Brain microvascular endothelial cell (primary cell): ENCODE data around the gene PRCD.
A peak's percentile ranks its signal among the peaks of the same experiment; 100 is the strongest.
"Not testable (repeated sequence)": the region's sequence is repeated elsewhere in the genome, so short reads cannot be mapped to it uniquely, and the experiment has no call there.

ENCODE experiments used
- DNase-seq: peaks from one replicate; pipeline ENCODE4 v3.0.0-alpha.2; 2020
- H3K27ac ChIP-seq: fragments of 250-450 bp; sonication (Bioruptor Pico); 2 replicates; pipeline ENCODE4 v1.5.1; 2020; ENCODE audit warnings: mild to moderate bottlenecking, moderate library complexity
- H3K27me3 ChIP-seq: fragments of 250-450 bp; sonication (Bioruptor Pico); replicated peaks from 2 replicates; pipeline ENCODE4 v1.5.1; 2020; ENCODE audit warnings: mild to moderate bottlenecking
- H3K36me3 ChIP-seq: fragments of 250-450 bp; sonication (Bioruptor Pico); replicated peaks from 2 replicates; pipeline ENCODE4 v1.5.1; 2020; ENCODE audit warnings: mild to moderate bottlenecking
- H3K4me3 ChIP-seq: 2 replicates; pipeline ENCODE4 v1.5.1; 2011; ENCODE audit warnings: low read depth, mild to moderate bottlenecking, control low read depth, low read length, moderate library complexity
- in situ Hi-C: cut with HindIII; loops from 2 replicates; pipeline ENCODE4 v1.10.0; 2017; ENCODE audit warnings: low sequenced_read_pairs, low pct_ligation_motif_present
- TF ChIP-seq, protein P1 (sequence below): IDR thresholded peaks from 2 replicates; pipeline ENCODE4 v1.5.1; 2011; ENCODE audit warnings: low read depth, mild to moderate bottlenecking, moderate library complexity, low read length, control low read depth, inconsistent platforms; ENCODE audit errors: missing control alignments

Gene PRCD

DNA sequence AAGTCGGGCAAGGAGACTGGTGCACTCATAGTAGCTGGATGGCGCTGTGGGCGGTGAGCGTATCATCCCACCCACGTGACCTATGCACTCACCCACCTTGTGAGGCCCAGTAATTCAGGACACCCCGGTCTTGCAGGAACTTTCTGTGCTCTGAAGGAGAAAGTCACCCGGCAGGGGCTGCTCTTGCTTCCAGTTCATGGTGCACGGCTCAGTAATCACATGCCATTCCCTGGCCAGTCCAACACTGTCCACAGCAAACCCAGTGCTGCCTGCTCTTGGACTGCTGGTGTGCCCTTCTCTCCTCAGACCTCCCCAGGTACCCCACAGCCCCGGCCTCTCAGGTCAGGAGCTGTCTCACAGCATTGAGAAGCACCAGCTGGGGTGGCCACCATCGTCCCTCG is 22.2 kb upstream of the PRCD start:
- TF ChIP-seq, protein P1, sequence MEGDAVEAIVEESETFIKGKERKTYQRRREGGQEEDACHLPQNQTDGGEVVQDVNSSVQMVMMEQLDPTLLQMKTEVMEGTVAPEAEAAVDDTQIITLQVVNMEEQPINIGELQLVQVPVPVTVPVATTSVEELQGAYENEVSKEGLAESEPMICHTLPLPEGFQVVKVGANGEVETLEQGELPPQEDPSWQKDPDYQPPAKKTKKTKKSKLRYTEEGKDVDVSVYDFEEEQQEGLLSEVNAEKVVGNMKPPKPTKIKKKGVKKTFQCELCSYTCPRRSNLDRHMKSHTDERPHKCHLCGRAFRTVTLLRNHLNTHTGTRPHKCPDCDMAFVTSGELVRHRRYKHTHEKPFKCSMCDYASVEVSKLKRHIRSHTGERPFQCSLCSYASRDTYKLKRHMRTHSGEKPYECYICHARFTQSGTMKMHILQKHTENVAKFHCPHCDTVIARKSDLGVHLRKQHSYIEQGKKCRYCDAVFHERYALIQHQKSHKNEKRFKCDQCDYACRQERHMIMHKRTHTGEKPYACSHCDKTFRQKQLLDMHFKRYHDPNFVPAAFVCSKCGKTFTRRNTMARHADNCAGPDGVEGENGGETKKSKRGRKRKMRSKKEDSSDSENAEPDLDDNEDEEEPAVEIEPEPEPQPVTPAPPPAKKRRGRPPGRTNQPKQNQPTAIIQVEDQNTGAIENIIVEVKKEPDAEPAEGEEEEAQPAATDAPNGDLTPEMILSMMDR, result peak; percentile 11
- H3K27ac ChIP-seq, result no peak overlapping the region
- no peaks in the 10 kb centered on the region for H3K36me3 ChIP-seq
- no peaks in the 10 kb centered on the region for H3K27me3 ChIP-seq
- DNase-seq, result no peak
- no peak overlapping the region for H3K4me3 ChIP-seq
- in situ Hi-C loops, result no loop called here

DNA sequence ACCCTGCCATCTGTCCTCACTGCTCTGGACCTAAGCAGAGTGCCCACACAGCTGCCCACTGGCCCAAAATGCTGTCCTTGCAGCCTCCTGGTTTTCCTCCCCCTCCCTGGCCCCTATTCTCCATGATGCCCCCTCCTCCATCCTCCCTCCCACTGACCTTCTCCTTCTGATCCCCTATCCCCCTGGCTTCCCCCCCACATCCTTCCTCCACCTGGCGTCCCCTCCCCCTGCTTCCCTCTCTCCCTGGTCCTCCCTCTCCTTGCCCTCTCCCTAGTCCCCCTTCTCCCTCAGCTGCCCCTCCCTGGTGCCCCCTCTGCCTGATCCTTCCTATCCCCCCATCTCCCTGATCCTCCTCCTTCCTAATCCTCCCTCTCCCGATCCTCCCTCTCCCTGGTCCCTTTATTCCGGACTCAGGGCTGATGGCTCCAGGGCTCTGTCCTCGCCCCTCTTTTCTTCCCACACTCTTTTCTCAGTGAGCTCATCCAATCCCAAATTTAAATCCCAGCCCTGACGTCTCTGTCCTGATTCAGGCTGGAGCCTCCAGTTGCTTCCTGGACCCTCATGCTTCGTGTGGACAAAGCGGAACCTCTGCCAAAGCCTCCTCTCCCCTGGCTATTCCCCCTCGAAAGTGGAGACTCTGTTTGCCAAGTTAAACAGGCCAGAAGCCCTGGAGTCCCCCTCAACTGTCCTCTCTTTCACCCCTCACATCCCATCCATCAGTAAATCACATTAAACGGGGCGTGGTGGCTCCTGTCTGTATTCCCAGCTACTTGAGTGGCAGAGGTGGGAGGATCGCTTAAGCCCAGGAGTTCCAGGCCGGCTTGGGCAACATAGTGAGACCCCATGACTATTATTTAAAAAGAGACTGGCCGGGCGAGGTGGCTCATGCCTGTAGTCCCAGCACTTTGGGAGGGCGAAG is 20.5 kb upstream of the PRCD start:
- no peak overlapping the region for H3K4me3 ChIP-seq
- no peak overlapping the region for H3K27ac ChIP-seq
- no peak for DNase-seq
- TF ChIP-seq, protein P1, result no peak
- no peaks in the 10 kb centered on the region for H3K36me3 ChIP-seq
- H3K27me3 ChIP-seq, result no peaks in the 10 kb centered on the region
- in situ Hi-C loops, result no loop called here

DNA sequence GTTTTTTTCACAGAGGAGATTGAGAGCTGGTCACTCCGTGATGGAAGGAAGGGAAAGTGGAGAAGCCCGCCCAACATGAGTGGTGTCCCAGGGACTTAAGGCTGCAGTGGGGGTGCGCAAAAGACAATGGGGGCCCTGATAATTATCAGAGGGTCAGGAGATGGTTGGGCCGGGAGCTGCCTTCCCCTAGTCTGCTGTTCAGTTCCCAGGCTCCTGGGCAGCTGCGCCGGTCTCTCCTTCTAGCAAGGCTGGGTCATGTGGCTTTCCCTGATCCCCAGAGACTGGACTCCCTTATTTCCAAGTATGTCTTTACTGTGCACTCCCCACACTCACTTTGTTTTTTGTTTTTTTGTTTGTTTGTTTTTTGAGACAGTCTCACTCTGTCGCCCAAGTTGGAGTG is 18.6 kb upstream of the PRCD start:
- H3K27ac ChIP-seq, result no peak overlapping the region
- no peak overlapping the region for H3K4me3 ChIP-seq
- no peak for DNase-seq
- H3K36me3 ChIP-seq, result no peaks in the 10 kb centered on the region
- no peaks in the 10 kb centered on the region for H3K27me3 ChIP-seq
- in situ Hi-C loops, result no loop called here
- TF ChIP-seq, protein P1, result no peak

DNA sequence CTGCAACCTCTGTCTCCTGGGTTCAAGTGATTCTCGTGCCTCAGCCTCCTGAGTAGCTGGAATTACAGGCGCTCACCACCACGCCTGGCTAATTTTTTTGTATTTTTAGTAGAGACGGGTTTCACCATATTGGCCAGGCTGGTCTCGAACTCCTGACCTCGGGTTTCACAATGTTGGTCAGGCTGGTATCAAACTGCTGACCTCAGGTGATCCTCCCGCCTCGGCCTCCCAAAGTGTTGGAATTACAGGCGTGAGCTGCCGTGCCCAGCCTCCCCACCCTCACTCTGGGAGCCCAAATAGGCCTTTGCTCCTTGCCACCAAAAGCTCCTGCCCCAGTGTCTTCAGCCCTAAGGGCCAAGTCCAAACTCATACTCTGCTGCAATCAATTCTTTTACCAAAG is 18.2 kb upstream of the PRCD start:
- H3K27me3 ChIP-seq, in situ Hi-C loops, H3K4me3 ChIP-seq, H3K27ac ChIP-seq, H3K36me3 ChIP-seq, DNase-seq: not testable (repeated sequence)

DNA sequence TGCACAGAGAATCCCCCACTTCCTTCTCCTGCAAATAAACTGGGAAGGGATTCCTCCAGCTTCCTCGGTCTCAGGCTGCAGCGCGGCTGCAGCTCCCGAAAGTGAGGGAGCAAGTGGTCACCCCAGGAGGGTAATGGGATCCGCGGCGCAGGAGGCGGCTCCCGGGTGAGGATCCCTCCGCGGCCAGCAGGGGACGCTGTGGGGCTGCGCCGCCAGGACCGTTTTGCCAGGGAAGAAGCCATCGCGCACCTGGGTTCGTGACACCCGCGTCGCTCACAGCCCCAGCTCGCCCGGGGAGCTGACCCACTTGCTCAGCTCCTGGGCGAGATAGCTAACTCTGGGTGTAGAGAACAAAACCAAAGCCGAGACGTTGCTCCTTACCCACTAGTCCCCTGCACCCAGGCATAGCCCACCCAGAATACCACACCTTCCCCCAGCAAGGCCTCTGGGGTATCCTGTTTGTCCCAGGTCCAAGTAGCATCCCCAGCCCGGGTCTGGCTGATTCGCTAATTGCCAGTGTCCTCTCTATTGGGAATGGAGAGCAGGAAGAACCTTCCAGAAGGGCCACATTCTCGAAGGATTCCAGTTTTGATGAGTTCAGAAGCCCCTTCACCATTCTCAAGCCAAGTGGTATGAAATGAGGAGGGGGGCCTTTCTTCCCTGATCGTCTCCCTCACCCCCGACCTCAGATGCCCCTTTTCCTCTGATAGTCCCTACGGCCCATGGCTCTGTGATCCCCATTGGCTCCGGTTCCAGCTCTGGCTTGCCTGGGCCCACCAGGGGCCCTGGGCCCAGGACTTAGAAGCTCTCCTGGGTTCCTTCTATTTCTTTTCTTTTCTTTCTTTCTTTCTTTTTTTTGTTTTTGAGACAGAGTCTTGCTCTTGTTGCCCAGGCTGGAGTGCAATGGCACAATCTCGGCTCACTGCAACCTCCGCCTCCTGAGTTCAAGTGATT is 16.5 kb upstream of the PRCD start:
- Histone ChIP-seq H3K27ac (no peak overlapping the region), H3K4me3 (no peak overlapping the region), H3K36me3 (no peaks in the 10 kb centered on the region), H3K27me3 (no peaks in the 10 kb centered on the region)
- no peak for DNase-seq
- in situ Hi-C loops, result no loop called here
- TF ChIP-seq, protein P1, result peak; percentile 100
